Frontal cortex (tissue), 4 donors: Measurements from ENCODE around the gene COX6B1. TPM values are rescaled to one million over a fixed set of nuclear protein-coding genes. Genes with fewer than 3 reads are reported as not detected.
"Not testable (repeated sequence)": the region's sequence is repeated elsewhere in the genome, so short reads cannot be mapped to it uniquely, and the experiment has no call there.

Experiments
- DNase-seq, 2 donors: peaks; one replicate each; pipeline ENCODE4 v3.0.0; 2012; ENCODE audit warnings: low spot score in 2 of 2
- FAIRE-seq: peaks from 2 replicates; lab custom pipeline; 2012; peaks lifted over from hg19 to GRCh38; lab: Jason Lieb, UNC
- total RNA-seq: library from RNA; depleted of rRNA; stranded (reverse); fragments of >200 nt; gene quantifications from one replicate; pipeline ENCODE4 v1.2.3, GENCODE V29; 2014
- donor health status: control.
- donor health status: control.
- donor health status: control.

COX6B1 gene
- 210 TPM for total RNA-seq

DNA sequence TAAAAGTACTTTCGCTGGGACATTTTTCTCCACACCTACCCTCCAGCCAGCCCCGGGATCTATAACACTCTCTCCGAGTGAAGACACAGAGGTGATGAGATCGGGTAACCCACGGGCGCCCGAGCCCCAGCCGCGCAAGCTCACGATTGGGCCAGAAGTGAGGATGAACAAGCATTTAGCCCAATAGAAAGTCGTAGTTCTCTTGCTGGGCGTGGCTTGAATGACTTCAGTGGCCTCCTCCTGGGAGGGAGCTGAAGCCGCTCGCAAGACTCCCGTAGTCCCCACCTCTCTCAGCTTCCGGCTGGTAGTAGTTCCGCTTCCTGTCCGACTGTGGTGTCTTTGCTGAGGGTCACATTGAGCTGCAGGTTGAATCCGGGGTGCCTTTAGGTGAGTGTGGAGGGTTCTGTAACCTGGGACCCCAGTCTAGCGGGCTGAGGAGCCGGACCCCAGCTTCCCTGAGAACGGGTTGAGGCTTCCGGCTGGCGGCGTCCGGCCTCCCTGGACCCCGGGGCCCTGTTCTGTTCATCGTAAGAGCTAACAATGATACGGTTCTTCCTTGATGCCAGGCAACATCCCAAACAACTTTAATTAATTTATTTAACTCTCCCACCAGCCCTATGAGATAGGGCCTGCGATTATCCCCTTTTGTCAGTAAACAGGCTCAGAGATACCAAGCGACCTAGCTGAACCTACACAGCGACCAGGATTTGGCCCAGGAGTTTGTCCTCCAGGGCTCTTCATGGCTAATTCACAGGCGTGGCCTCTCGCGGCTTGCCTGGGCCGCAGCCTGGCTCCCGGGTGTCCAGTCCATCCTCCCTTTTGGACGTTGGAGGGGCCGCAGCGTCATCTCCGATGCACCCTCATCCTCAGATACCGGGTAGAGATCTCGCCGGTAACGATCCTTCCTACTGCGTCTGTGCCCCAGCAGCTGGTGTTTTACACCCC is at the start of gene COX6B1:
COX6B1 (plus strand) TSS at position 307 of the 945 bp plus-strand sequence. CDS start 2,921 bp downstream, outside the sequence.
- FAIRE-seq: peak; percentile 71
- DNase-seq: peak; percentile 94 to 99

- DNase-seq (no peak), FAIRE-seq (no peak)
These were observed 46.2 kb upstream of the COX6B1 start for GRCh38 chr19:35601971-35602370.

GRCh38 chr19:35604436-35604835 is 43.7 kb upstream of the COX6B1 start:
- FAIRE-seq, DNase-seq: not testable (repeated sequence)

DNA sequence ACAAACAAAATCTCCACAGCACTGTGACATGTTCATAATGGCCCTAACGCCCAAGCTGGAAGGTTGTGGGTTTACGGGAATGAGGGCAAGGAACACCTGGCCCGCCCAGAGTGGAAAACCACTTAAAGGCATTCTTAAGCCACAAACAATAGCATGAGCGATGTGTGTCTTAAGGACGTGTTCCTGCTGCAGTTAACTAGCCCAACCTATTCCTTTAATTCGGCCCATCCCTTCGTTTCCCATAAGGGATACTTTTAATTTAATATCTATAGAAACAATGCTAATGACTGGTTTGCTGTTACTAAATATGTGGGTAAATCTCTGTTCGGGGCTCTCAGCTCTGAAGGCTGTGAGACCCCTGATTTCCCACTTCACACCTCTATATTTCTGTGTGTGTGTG is 41.0 kb upstream of the COX6B1 start:
- not testable (repeated sequence) for DNase-seq, FAIRE-seq

DNA sequence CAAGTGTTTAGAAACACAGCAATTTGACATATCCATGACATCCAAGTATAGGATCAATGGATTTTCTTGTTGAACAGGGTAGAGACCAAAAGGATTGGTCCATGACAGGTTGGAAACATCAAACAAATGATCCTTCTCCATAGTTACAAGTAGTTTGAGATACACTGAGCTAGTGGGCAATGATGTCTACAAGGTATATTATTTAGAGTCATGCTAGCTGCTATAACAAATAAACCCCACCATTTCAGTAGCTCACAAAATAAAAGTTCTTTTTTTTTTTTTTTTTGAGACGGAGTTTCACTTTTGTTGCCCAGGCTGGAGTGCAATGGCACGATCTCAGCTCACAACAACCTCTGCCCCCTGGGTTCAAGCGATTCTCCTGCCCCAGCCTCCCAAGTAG is 40.5 kb upstream of the COX6B1 start:
- DNase-seq: no peak
- FAIRE-seq: no peak

DNA sequence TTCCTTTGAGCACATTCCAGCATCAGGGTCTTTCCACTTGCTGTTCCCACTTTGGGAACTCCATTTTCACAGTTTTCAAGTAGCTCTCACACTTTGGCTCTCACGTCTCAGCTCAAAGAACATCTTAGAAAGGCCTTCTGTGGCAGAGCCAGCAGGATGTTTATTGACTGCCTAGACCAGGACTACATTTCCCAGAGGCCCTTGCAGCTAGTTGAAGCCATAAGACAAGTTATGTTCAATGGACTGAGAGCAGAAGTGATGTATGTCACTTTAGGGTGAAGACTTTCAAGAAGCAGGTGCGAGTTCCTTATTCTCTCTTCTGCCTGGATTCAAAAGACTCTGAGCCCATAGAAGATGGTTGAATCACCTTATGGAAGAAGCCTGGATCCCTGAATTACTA is 39.9 kb upstream of the COX6B1 start:
- FAIRE-seq: no peak

DNA sequence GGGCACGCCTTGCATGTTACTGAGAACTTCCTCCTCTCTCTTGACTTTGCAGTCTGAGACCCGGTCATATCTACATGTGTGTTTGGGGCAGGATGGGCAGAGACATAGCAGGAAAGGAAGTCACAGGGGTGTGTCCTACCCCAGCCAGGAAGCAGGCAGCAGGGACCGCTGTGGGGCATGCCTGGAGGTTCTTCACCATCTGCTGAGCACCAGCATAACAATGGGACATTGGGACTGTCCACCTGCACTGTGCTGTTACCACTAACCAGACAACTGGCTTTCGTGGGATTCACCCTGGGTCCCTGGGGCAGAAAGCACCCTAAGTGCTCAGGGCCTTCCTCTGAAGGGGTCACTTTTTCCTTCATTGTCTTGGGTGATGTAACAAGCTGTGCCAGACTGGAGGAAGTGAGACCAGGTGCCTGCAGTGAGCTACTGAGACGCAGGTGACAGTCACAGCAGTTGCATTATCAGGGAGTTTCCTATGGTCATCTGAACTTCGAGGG is 38.2 kb upstream of the COX6B1 start:
- no peak for DNase-seq
- FAIRE-seq: no peak

More for the DNA sequence above, 39.9 kb upstream of the COX6B1 start:
- DNase-seq: no peak

DNA sequence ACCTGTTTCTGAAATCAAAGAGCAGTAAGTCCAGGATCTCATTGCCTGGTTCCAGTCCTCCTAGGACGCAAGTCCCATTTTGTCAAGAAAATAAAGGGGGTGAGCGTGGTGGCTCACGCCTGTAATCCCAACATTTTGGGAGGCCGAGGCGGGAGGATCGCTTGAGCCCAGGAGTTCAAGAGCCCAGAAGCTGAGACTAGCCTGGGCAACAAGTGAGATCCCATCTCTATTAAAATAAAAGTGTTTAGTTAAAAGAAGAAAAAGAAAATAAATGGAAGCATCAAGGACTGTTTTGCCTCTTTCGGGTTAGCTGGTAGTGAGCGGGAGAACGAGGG is 35.9 kb upstream of the COX6B1 start:
- FAIRE-seq: no peak

DNA sequence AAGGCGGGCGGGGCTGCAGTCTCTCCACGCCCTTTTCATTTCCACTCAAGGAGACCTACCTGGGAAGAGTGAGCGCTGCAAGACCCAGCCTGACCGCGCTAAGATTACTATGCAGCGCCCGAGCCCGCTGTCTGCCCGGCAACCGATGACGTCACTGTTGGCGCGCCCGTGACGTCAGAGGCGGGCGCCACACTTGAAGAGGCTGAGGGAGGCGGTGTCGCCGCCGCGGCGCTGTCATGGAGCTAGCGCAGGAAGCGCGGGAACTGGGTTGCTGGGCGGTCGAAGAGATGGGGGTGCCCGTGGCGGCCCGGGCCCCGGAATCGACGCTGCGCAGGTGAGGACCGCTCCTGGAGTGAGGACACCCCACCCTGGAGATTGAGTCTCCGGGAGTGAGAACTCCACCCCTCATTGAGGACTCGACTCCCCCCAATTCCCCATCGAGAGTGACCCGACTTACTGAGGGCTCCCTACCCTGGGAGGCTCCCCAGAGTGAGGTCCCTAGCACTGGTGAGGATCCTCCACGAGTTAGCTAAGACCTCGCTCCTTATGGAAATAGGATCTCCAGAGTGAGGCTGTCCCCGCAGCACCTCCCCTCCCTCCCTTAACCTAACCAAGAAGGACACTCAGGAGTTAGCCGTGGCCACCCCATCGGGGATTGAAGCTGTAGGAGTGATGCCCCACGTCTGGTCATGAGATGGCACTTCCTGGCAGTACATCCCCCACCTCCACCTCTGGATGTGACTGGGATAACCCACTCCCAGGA is 35.4 kb upstream of the COX6B1 start, which contains the start of gene HAUS5:
HAUS5 (plus strand) TSS at position 177 of the 763 bp plus-strand sequence; CDS start at position 237, 60 bp downstream.
- DNase-seq (peak; percentile 88 to 98), FAIRE-seq (no peak)

More for the DNA sequence above, 35.9 kb upstream of the COX6B1 start:
- no peak for DNase-seq

DNA sequence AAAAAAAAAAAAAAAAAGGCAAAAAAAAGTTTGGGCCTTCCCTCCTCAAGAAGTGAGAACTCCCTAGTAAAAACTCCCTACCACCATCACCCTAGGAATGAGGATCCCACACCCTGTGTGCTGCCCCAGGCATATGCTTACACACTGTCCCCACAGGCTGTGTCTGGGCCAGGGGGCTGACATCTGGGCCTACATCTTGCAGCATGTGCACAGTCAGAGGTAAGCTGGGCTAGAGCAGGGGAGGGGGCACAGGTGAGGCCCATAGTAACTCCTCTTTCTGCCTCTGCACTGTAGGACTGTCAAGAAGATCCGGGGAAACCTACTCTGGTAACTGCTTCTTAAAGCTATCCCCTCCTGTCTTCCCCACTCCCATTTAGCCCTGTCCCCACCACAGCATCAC is 34.5 kb upstream of the COX6B1 start:
- FAIRE-seq: no peak
- DNase-seq: no peak

GRCh38 chr19:35615036-35615435 is 33.1 kb upstream of the COX6B1 start:
- DNase-seq (no peak), FAIRE-seq (no peak)

DNA sequence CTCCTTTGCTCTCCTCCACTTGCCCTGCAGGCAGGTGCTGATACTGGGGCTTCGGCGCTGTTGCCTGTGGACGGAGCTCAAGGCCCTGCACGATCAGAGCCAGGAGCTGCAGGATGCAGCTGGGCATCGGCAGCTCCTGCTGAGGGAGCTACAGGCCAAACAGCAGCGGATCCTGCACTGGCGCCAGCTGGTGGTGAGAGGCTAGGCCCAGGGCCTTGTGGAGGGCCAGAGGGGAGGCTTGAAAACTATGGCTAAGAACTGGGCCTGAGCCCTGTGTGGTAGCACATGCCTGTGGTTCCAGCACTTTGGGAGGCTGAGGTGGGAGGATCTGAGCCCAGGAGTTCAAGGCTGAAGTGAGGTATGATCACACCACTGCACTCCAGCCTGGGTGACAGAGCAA is 29.3 kb upstream of the COX6B1 start:
- DNase-seq (no peak), FAIRE-seq (no peak)

DNA sequence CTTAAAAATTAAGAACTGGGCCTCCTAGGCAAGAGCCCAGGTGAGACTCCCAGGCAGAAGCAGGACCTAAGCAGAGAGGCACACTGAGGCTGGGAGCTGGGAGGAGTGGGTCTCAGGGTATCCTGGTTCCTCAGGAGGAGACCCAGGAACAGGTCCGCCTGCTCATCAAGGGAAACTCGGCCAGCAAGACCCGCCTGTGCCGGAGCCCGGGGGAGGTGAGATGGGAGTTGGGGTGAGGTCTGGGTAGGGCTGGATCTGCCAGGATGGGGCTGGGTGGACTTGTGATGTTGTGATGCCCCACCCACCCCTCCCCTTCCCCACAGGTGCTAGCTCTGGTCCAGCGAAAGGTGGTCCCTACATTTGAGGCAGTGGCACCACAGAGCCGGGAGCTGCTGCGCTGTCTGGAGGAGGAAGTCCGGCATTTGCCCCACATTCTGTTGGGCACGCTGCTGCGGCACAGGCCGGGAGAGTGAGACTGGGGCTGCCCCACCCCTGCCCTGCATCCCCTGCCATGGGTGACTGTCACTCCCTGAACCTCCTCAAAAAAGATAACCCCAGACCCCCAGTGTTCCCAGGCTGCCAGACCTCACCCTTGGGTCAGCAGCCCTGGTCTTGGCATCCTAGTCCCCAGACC is 28.7 kb upstream of the COX6B1 start:
- DNase-seq (no peak), FAIRE-seq (no peak)

DNA sequence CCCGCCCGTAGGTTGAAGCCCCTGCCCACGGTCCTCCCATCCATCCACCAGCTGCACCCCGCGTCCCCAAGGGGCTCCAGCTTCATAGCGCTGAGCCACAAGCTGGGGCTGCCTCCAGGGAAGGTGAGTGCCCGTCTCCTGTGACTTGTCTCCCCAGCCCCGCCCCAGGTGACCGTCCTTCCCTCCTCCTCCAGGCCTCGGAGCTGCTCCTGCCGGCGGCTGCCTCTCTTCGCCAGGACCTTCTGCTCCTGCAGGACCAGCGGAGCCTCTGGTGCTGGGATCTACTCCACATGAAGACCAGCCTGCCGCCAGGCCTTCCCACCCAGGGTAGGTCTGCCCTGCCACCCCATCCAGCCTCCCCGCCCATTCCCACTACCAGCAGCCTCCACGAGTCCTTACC is 28.1 kb upstream of the COX6B1 start:
- DNase-seq: no peak
- no peak for FAIRE-seq

DNA sequence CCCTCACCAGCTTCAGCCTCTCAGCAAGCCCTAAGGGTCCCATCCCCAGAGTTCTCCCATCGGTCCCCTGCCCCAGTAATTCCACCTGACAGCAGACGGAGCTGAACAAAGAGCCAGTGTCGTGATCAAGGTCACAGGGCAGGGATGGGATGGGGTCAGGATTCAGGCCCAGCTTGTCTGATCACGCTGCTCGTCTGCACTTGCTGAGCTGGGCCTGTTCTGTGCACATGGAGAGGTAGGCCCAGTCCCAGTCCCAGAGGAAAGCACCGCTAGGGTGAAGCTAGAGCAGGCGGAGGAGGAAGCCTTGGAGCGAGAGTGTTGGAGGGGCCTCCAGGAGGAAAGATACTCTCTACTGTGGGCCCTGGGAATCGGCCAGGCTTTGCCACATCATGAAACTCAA is 26.4 kb upstream of the COX6B1 start:
- DNase-seq: no peak
- FAIRE-seq: no peak

GRCh38 chr19:35622750-35623149 is 25.4 kb upstream of the COX6B1 start:
- FAIRE-seq: no peak
- DNase-seq: no peak

DNA sequence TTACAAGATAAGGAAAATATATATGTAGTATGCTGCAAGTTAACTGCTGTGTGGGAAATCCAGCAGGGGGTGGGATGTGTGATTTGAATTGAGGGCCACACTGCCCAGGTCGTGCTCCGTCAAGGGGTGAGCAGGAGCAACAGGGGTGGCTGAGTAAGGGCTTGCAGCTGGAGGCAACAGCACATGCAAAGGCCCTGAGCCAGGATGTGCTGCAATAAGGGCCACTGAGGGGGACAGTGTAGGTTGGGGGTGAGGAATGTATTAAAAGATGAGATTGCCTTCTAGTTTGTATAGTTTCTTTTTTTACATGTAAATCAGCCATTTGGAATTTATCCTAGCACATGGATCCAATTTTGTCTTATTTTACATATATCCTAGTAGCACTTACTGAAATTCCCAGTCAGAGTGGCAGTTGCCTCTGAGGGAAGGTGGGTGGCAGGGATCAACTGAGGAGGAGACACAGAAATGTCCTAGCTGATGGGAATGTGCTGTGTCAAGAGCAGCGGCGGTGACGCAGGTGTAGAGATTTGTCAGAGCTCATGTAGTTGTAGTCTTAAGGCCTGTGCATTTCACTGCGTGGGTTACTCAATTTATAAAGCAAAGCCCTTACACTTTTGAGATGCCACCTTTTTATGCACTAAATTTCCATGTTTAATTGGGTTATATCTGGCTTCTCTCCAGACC is 24.7 kb upstream of the COX6B1 start:
- no peak for FAIRE-seq
- no peak for DNase-seq

GRCh38 chr19:35628264-35628564 is 19.9 kb upstream of the COX6B1 start:
- FAIRE-seq (no peak), DNase-seq (no peak)

DNA sequence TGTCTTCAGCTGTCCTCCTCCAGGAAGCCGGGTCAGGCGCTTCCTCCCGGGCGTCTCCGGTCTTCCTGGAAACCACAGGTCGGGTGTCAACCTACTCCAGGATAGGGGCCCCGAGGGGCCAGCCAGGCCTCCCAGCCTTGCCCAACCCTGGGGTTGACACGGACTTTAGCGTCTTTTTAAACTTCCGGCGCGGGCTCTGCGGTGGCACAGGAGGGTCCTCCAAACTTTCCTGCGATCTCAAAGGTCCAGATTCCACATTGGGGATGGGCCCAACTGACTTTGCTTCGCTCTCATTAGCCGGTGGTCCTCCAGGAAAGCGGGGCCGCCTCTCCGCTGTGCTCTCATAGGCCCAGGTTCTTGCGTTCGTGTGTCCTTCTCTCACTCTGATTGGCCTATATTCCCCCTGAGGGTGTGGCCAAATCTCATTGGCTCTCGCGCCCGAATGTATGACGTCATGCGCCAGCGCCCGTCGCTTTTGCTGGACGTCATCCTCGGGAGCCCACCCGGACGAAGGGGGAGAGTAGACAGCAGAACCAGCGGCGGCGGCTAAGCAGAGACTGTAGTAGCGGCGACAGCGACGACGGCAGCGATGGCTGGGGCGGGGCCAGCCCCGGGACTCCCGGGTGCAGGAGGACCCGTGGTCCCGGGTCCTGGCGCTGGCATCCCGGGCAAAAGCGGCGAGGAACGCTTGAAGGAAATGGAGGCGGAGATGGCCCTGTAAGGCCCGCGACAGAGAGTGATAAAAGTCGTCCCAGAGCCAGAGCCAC is 19.4 kb upstream of the COX6B1 start, which contains the start of gene RBM42:
RBM42 (plus strand) TSS at position 472 of the 767 bp plus-strand sequence; CDS start at position 590, 118 bp downstream.
- peak; percentile 15 for FAIRE-seq

More for the DNA sequence above, 19.4 kb upstream of the COX6B1 start, which contains the start of gene RBM42:
- DNase-seq: peak; percentile 96 to 98
